T follicular helper cell (primary cell): ENCODE data around the gene MED31.
A peak's percentile ranks its signal among the peaks of the same experiment; 100 is the strongest.
"Not testable (repeated sequence)": the region's sequence is repeated elsewhere in the genome, so short reads cannot be mapped to it uniquely, and the experiment has no call there.

Experiments used
- DNase-seq: peaks from one replicate; pipeline ENCODE4 v3.0.0-alpha.2; 2020; ENCODE audit warnings: low read depth

MED31 gene

DNA sequence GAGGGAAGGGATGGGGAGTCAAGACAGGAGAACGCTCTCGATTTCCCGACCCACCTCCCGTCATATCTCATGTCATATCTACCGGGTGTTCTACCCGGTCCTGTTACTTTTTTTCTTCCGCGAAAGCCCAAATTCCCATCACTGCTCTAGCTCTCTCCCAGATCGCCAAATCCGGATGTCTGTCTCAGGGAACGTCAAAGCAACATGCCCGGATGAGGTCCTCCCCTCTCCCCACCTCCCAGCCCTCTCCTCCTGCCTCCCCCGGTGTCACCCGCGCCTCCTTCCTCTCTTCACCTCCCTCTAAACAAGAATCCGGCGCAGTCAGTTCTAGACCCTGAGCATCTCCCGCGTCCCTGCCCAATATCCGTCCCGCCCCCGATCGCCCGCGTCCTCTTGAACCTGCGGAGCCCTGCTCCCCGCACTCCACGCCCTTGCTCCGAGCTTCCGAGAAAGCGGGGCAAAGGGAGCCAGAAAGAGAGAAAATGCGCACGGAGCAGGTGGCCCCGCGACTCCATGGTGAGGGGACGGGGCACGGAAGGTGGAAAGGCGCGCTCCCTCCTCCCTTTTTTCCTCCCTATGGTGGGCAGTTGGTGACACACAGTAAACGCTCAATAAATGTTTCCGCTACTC is 4.4 kb upstream of the MED31 start:
- not testable (repeated sequence) for DNase-seq

DNA sequence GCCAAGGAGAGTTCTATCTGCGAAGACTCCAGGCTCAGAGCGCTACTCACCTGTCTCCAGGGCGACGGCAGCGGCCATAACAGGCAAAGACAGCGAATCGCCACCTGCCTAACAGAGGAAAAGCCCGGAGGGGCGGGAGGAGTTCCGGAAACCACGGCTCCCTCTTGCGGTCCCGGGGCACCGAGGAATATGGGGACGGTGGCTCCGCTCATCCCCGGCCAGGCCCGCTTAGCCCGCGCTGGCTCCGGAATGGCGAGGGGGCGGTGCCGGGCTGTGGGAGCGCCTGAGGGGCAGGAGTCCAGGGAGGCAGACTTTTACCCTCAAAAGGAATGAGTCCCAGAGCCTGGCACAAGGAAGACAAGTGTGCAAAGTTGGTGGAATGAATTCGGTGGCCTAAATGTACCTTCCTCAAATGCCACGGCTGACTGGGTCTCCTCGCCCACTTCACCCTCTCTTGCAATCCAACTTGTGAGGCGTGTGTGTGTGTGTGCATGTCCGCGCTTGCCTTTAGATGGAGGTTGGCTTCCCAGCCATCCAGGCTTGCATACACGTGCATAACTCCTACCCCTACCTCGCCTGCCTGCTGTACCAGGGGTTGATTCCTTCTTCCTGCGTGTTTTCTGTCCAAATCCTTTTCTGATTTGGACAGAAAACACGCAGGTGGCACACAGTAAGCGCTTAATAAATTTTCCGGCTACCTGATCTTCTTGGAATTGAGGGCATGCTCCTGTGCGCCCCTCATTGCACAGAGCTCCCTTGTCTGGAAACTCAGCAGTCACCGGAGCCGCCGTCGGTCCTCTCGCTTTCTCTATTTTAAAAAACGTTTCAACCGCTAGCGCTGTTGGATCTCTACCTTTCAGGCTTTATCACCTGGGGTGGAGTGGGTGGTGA is 3.7 kb upstream of the MED31 start:
- no peak for DNase-seq

DNA sequence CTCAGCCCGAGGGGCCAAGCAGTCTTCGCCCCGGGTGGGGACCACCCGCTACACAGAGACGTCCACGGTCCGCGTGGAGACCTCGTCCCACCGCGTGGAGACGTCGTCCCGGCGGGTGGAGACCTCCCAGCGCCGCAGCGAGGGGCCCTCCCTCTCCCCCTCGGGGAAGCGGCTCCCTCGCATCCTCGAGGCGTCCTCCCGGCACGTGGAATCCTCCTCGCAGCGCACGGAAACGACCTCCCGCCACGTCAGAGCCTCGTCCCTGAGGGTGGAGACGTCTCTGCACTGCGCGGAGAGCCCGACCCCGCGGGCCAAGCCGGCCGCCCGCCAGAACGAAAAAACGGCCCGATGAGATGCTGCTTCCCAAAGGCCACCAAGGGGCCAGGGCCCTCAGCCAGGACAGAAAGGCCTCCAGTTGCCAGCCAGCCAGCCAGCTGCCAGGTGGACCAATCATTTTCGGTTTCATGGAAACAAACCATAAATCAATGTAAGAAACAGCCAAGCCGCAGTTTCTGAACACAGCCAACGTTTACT is 581 bp upstream of the MED31 start:
- DNase-seq = no peak

DNA sequence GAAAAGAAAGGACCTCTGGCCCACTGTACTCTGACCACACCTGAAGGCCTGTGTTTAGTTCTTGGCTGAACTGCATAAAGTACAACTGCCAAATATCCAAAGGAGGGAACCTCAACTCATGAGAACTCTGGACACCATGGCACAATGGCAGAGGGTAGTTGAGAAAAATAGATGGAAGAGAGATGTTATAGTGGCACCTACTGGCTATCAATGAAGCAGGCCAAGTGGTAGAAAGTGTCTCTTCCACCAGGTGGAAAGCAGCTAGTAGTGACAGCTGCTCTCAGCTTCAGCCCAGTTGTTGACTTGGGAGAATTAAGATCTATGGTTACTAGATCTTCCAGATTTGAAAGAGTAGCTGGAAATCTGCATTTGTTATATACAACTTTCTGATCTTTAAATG is 3.2 kb downstream of the MED31 start:
- no peak for DNase-seq

DNA sequence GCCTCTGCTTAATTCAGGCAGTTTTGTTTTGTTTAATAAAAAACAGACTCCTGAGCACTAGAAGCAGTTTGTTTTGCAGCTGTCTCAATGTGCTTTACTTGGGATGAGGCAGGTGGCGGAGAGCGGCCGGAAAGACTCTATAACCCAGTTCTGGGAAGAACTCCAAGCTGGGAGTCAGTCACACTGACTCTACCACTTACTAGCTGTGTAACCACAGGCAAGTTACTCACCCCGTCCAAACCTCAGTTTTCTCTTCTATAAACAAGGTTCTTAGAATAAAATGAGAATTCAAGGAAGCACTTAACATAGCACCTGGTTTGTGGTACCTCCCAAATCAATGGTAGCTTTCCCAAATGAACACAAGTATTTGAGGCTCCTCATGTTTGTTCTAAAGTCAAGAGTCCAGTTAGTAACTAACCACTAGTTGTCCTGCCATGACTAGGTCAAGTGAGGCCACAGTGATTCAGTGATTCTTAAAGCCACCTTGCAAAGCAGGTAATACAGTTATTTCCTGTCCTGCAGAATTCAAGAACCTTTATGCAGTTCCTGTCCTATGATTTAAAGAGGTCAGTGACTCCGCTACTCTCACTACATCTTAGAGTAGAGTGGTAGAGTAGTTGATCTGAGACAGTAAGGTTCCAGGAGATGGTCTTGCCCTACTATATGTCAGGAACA is 7.8 kb downstream of the MED31 start:
- DNase-seq = no peak

DNA sequence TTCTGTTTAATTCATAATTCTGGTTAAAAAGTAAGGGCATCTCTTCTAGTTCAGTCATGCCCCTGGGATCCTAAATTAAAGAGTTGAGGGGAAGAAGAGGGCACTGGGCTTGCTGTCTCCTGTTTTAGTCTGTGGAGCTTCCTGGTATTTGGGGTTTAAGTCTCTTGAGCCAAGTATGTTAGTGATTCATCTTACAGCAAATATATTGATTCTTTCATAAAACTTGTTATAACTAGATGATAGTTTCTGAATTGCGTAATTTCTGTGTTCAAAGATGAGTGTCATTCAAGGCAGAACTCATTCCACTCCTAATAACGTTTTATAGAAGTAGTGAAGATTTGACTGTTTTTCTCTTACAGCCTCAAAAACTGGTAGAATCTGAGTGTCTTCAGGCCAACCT is 8.8 kb downstream of the MED31 start:
- no peak for DNase-seq

DNA sequence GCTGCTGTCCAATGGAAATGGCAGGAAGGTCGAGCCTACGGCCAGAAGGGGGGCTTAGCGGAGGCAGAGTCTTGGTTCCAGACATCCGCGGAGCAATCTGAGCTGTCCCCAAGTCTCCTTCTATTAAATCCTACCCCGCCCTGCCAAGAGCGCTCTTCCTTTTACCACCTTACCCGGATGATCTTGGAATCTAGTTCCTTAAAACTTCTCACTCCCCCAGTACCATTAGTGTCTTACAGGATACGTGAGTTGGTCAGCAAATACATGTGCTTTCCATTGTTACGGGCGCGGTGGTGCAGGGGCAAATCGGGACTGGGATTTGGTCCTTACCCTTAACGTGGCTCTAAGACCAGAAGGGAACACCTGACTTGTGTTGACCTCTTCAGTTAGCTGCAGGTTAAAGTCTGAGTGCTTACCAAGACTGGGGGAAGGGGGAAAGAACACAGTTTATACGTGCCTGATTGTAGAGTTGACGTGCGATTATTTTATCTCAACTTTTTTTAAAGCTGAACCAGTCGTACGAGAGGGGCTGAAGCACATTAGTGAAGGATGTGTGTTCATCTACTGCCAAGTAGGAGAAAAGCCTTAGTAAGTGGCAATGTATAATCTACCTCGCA is 10.1 kb downstream of the MED31 start:
- no peak for DNase-seq

DNA sequence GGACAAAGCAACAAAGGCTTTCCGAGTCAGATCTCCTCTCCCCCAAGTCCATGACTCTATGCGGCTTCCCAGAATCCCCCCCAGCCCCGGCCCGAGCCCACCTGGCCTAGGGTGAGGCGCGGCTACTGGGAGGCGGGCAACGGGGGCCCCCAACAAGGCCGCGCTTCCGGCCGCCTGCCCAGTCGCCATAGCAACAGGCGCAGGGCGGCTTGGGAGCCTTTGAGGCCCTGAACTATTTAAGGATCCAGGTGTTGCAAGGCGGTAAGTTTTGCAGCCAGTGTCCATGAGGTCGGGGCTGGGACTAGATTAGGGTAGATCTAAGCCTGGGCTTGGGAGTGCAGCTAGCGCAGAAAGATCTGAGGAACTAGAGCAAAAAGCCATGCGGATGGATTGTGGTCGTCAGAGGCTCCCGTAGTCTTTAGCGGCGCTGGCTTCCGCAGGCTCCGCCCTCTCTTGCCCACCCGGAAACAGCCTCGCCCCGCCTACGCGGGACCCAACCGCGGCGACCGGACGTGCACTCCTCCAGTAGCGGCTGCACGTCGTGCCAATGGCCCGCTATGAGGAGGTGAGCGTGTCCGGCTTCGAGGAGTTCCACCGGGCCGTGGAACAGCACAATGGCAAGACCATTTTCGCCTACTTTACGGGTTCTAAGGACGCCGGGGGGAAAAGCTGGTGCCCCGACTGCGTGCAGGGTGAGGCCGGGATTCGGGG is 10.7 kb downstream of the MED31 start, which contains the start of the genes KIAA0753 and TXNDC17:
KIAA0753 (minus strand) TSS at position 176 of the 711 bp plus-strand sequence. CDS start 5,608 bp downstream, outside the sequence.
TXNDC17 (plus strand) TSS at position 525 of the 711 bp plus-strand sequence; CDS start at position 548, 23 bp downstream.
- DNase-seq = peak; percentile 75

DNA sequence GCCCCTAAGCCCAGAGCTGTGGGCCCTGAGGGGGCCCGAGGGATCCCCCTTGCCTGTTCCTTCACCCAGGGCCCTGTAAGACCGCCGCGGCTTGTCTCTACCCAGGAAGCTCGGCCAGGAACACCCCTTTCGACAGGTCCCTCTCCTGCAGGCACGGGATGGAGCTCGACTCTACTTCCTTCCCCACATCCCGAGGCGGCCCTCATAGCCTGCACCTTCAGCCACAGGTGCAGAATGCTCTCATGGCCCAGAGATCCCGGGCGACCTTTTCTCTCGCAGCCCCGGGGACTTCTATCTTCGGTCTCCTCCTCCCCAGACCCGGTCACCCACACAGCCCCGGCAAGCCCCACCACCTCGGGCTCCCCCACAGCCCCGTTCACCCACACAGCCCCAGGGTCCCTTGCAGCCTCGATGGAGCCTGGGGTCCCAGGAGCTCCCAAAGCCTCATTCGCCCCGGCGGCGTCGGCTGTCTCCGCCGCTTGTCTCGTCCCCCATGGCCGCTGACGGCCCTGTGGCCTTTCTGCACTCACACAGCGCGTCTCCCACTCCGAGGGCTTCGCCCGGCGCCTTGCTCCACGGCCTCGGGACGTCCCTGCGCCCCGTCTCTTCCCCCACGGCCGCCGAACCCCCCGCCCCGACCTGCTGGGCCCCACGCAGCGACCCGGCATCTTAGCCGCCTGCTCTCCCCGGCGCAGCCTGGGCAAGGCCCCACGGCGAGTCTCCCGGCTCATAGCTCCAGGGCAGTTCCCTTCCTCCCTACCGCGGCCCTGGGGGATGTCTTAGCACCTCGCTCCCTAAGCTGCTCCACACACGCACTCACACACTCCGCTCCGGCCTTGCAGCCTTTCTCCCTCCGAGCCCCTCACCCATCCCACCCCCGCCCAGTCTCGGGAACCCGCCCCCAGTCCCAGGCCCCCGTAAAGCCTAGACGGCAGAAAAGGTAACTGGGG is 11.5 kb downstream of the MED31 start:
- DNase-seq = no peak

DNA sequence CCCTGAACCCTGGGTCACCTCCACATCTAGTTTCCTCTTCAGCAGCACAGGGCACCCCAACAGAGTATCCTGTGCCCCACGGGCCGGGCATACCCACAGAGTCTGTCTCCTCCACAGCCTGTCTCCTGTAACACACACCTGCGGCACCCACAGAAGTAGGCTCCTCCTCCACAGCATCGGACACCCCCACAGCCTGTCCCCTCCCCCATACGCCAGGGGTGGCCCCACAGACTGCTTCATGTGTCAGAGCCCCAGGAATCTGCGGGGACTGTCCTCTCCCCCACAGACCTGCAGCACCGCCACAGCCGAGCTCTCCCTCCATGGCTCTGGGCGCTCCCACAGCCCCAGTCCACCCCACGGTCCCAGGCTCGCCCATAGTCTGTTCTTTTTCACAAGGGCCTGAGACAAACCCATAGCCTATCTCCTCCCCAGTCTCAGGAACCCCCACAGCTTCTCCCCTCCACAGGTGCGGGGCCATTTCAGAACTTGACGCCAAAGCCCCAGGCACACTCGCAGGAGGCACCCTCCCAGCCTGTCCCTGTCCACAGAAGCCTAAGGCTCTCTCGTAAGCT is 12.3 kb downstream of the MED31 start:
- no peak for DNase-seq

DNA sequence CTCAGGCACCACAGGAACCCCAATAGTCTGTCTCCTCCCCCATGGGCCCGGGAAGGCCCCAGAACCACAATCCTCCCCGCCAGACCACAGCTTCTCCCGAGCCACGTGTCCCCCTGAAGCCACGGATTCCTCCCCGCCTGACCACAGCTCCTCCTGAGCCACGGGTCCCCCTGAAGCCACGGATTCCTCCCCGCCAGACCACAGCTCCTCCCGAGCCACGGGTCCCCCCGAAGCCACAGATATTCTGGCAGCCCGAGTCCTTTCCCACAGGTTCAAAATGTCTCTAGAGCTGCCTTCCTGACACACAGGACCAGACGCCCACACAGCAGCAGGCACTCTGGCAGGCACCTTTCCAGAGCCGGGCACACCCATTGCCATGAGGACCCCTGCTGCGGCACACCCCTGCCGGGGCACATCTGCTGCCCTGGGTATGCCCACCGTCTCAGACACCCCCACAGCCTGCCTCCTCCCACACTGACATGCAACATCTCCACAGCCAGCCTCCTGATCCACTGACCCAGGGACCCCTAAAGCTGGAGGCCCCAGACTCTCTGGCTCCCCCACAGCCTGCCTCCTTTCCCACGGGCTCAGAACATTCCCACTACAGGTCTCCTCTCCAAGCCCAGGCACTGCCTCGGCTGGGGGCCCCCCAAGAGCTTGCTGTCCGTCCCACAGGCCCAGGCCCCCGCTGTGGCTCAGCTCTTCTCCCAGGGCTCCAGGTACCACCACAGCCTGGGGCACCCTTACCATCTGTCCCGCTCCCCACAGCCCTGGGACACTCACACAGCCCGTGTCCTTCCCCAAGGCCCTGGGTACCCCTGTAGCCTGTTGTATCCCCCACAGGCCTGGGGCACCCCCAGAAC is 13.1 kb downstream of the MED31 start:
- no peak for DNase-seq

DNA sequence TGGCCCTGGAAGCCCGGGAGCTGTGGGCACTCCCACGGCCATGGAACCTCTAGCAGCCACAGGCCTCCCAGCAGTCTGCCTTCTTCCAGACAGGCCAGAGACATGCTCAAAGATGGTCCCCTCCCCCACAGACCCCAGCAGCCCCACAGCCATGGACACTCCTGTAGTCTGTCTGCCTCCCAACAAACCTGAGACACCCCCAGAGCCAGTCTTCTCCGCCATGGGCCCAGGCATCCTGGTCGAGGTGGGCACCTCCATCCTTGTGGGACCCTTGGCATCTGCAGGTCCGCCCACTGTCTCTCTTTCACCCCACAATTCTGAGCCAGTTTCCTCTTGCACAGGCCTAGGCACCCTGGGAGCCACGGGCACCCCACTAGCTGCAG is 14.0 kb downstream of the MED31 start:
- no peak for DNase-seq

DNA sequence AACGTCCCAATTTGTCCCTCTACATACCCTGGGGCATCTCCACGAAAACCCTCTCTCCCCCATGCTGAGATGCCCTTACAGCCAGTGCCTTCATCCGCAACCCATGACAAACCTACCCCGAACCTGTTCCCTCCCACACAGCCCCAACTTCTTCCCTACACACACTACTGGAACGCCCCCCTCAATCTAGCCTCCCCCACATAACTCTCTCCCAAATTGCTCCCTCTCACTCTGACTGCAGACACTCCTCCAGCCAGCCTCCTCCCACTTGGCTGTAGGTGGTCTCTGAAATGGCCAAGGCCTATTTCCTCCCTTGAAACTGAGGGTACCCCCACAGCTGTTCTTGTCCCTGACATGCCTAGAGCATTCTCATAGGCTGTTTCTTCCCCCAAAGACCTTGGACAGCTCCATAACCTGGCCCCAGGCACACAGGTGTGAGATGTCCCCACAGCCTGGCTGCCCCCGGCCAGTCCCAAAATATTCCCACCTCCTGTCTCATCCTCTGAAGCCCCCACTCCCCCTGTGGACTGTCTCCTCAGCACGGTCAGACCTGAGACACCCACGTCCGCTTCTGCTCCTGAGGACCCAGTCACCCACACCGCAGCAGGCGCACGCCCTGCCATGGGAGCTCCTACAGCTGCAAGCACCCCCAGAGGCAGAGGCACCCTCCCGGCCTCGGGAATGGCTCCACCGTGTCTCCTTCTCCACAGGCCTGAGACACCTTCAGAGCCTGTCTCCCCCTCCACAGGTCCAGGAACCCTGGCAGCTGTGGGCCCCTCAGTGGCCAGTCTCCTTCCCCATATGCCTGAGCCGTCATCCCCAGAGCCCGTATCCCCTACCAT is 14.6 kb downstream of the MED31 start:
- no peak for DNase-seq

DNA sequence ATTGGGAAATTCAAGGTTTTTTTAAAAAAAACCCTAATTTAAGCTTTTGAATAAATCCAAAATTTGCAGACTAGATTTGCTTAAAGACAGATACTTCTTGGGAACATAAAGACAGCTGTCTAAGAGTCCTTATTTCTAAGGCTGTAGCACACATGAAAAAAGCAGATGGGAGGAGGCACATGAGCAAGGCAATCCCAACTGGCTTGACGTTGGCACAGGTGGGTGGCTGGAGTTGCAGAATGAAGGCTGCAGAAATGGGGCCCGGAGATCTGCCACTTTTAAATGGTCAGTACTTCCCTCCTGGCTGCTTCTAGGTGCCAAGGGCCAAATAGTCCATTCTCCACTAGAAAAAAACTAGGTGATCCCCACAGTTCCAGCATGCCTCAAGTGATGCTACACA is 15.3 kb downstream of the MED31 start:
- no peak for DNase-seq

DNA sequence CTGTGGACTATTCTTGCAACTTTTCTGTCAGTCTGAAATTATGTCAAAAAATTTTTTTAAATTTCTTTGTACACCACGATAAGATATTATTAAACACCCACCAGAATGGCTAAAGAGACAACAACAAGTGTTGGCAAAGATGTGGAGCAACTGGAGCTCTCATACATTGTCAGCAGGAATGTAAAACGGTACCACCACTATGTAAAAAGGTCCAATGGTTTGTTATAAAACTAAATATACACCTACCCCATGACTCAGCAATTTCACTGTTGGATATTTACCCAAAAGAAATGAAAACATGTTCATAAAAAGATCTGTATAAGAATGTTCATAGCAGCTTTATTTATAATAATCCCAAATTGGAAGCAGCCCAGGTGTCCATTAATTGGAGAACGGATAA is 18.1 kb downstream of the MED31 start:
- DNase-seq = no peak

DNA sequence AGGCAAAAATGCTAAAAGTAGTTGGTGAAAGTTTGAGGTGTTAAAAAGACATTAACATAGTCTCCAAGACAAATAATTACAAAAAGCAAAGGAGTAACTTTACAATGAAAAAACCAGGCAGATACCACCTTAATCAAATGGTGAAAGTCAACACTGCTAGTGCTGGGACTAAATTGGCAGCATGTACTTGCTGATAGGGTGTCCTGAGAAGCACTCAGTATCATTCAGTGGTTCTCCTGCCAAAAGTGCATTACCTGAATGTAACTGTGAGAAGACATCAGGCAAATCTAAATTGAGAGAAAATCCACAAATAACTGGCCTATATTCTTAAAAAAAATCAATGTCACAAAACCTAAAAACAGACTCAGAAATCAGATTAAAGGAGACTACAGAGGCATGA is 18.9 kb downstream of the MED31 start:
- DNase-seq = no peak

DNA sequence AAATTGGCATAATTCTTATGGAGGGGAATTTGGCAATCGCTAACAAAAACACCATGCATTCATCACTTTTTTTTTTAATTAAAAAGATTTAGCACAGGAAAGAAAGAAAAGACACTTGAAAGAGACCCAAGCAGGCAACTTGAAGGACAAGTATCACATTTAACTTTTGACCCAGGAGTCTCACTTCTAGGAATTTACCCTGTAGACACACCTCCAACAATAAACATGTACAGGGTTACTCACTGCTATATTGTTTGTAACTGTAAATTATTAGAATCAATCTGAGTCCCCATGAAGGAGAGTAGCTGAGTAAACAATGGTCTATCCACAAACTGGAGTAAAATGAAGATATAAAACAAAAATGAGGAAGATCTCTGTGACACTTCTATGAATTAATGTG is 21.0 kb downstream of the MED31 start:
- DNase-seq = no peak

DNA sequence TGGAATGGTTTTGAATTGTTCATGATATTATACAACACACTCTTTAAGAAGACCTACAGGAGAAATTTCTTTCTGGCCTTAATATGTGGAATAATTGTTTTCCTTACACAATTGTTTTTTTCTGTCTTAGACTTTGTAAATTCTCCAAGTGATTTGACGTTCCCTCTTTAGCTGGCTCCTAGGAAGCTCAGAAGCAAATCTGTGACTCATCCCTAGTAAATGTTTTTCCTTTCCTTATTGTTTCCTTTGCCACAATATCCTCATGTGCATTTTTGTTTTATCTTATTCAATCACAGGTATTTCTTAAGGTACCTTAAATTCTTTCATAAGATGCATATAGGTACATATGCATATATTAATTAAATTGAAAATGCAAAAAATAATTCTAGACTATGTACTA is 24.4 kb downstream of the MED31 start:
- no peak for DNase-seq
